NCI-H748 treated with DMSO at 0.1 percent for 48 hours (cell line): ENCODE measurements around the gene TMEM203.
"Not testable (repeated sequence)": the region's sequence is repeated elsewhere in the genome, so short reads cannot be mapped to it uniquely, and the experiment has no call there.

Experiments
- DNase-seq: peaks from one replicate; lab custom pipeline; 2025; lab: John Stamatoyannopoulos, UW

The TMEM203 gene, protein sequence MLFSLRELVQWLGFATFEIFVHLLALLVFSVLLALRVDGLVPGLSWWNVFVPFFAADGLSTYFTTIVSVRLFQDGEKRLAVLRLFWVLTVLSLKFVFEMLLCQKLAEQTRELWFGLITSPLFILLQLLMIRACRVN

DNA sequence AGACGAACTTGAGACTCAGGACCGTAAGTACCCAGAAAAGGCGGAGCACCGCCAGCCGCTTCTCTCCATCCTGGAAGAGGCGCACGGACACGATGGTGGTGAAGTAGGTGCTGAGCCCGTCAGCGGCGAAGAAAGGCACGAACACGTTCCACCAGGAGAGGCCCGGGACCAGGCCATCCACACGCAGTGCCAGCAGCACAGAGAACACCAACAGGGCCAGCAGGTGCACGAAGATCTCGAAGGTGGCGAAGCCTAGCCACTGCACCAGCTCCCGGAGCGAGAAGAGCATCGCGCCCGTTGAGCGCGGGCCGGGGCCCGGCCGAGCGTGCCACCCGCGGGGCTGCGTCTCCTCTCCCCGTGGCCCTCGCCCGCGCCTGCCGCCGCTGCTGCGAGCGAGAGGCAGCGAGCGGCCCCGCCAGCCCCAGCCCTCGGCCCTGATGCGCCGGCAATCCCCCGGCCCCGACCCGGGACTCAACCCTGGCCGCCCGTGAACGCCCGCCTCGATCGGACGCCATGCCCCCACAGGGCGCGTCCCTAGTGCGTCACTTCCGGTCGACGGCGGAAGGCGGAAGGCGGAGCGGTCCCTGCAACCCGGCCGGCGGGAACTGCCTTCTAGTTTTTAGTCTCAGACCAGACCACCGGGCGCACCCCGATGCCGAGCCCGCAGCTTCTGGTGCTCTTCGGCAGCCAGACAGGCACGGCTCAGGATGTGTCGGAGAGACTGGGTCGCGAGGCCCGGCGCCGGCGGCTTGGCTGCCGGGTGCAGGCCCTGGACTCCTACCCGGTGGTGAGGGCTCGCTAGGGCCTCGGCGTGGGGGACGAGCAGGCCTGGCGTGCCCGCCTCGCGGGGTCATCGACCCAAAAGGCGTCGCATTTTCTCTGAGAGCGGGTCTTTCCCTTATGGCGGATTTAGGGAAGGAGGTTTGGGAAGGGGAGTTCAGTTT is at the start of gene TMEM203, which contains the start of gene NDOR1:
Gene TMEM203 (minus strand): TSS at position 523 of the 944 bp plus-strand sequence. CDS start 234 bp downstream, at position 289.
Gene NDOR1 (plus strand): TSS at position 575 of the 944 bp plus-strand sequence. CDS start 78 bp downstream, at position 653.
- peak; percentile 44 for DNase-seq

DNA sequence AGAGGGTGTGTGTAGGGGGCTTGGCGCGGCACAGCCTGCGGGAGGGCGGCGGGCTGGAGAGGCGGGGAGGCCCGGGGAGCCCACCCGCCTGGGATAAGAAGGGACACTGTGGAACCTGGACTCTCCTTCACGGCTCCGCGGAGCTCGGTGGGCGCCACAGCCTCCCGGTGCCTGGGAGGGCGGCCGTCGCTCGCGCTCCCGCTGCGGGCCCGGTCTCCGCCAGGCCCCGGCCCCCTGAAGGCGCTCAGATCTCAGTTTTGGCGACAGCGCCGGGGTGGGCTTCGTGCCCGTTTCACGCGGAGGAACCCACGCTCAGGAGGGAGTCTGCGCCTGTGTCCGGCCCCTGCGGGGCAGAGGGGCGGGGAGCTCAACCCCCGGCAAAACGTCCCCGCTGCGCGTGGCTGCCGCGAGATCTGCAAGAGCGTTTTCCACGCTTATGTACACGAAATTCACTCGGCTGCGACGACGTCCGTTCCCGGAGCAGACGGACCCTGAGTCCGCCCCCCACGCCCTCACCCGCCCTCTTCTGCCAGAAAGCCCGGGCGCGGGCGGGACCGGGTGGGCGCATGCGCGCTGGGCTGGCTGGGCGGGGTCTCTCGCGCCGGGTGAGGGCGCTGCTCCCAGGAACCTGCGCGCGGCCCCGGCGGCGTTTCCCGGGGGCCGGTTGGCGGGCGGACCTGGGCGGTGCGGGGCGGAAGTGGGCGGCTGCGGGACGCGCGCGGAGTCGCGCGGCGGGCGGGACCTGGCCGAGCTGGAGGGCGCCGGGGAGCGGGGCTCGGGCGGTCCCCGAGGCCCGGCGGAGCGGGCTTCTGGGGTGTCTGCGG is 49.4 kb upstream of the TMEM203 start, which contains the start of gene NELFB:
Gene NELFB (plus strand): TSS at position 704 of the 824 bp plus-strand sequence.
- DNase-seq, result peak; percentile 77

DNA sequence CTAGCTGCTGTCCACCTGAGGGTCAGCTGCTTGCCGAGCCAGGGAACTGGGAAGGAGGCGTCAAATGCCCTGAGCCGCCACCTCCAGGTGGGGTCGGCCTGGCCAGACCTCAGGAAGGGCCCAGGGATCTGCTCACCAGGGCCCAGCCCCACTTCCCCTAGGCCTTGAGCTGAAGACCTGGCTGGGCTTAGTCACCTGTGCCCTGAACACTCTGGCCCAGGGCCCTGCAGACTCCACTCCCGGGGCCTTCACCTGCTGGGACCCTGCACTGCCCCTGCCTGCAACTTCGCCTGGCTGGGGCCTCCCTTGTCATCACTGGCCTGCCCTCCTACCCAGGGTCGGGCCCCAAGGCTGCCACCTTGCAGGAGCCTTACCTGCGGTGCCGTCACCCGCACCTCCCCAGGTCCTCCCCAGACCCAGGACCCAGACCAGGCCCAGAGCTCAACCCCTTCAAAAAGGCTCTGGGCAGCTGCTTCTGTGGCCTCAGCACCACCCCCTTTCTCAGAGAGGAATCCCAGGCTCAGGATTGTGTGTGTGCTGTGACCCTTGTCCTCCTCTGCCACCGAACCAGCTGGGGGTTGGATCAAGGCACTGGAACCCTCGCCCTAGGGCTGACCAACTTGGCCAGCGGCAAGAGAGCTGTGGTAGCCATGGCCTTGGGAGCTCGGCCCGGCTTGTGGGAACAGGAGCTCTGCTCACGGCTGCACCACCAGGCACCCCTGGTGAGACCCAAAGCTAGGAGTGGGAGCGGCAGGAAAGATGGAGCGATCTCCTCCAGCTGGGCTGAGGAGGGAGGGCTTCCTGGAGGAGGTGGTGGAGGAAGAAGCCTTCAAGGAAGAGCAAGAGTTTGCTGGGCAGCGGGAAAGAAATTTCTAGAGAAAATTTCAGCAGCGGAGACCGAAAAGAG is 48.5 kb upstream of the TMEM203 start:
- no peak for DNase-seq

DNA sequence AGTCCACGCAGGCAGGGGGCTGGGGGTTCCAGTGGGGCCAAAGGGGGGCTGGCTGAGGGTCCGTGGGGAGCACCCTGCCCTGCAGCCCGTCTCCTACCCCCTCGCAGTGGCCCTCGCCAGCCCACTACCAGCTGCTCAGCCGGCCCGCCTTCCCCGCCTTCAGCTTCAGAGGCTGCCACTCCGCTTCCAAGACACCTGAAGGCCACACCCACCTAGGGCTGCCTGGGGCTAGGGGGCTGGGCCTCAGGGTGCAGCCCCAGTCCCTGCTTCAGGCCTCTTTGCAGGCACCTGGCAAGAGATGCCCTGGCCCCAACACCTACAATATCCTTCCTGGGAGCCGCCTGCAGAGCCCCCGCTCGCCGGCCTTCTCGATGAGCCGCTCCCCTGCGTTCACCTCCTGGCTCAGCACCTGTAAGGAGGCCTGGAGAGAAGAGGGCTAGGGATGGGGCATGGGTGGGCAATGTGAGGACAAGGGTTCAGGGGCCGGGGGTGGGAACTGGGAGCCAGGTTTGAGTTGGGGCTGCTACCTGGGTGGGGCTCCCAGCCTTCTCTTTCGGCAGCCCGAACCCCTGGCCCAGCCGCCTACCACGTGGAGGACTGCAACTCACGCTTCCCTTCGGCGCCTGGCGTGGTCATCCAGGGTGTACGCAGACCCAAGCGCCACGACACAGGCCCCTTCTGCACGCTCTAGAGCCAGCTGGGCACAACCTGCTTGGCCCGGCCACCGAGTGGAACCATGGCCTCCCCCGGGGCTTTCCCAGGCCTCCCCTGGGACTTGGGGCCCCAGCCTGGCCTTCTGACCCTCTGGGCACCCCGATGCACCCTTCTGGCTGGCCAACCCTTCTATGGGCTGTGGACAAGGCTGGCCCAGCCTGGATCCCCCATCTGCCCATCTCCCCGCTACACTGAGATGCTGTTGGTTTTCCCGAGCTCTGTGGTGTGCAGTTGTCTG is 47.4 kb upstream of the TMEM203 start:
- no peak for DNase-seq

DNA sequence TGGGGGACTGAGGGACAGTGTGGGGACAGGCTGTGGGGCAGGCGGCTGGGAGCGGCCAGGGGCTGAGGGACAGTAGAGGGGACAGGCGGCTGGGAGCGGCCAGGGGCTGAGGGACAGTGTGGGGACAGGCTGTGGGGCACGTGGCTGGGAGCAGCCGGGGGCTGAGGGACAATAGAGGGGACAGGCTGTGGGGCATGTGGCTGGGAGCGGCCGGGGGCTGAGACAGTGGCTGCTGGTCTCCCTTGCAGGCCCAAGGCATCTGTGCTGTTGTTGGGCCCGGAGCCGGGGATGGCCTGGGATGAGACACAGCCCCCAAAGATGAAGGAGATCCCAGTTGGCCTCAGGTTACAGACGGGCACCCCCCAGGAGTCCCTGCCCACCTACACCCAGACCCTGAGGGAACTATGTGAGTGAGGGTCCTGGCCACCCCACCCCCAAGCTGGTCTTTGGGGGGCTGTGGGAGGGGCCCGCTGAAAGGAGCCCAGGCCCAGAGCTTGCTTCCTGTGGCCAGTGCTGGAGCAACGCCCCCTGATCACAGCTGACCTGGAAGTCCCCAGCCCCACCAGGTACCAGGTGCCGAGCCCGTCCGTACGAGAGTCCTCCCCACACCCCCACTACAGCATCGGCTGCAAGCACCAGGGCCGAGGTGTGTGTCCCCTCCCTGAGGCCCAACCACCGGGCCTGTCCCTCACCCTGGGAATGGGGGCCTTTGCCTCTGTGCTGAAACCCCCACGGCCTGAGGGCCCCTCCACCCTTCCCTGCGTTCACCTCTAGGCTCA is 46.2 kb upstream of the TMEM203 start:
- no peak for DNase-seq

GRCh38 chr9:137251194-137251461 is 45.7 kb upstream of the TMEM203 start, which contains the start of gene STPG3:
STPG3 (plus strand) TSS chr9:137251286; CDS start chr9:137251287, 1 bp downstream.
- DNase-seq, result no peak

GRCh38 chr9:137250329-137251193 is 45.1 kb upstream of the TMEM203 start:
- no peak for DNase-seq

GRCh38 chr9:137247916-137248175 is 42.4 kb upstream of the TMEM203 start:
- DNase-seq, result no peak

DNA sequence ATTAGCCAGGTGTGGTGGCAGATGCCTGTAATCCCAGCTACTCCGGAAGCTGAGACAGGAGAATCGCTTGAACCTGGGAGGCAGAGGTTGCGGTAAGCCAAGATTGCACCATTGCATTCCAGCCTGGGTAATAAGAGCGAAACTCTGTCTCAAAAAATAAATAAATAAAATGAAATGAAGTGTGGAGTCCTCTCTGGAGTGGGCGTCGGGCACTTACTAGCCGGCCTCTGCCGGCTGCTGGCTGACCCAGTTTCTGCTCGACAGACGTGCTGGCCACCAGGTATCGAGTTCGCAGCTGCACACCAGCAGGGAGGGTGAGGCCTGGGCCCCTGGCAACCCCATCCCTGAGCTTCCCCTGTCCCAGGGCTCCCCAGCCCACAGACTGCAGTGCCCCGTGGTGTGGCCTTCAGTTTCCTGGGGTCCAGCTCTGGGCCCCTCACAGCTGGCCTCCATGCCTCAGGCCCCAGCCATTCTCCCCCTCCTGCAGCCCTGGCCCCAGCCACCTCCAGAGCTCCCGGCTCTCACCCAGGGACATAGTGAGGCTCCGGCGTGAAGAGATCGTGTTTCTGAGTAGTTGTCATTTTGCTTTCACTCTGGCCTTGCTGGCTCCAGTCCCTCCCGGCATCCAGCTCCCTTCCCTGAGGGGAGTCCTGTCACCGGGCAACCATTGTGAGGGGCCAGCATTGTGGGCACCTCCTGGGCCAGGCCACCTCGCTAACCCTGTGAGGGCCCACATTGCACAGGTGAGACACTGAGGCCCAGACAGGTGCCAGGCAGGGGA is 41.9 kb upstream of the TMEM203 start:
- DNase-seq, result no peak

- DNase-seq, result no peak
These were observed 40.3 kb upstream of the TMEM203 start for GRCh38 chr9:137245450-137246421.

DNA sequence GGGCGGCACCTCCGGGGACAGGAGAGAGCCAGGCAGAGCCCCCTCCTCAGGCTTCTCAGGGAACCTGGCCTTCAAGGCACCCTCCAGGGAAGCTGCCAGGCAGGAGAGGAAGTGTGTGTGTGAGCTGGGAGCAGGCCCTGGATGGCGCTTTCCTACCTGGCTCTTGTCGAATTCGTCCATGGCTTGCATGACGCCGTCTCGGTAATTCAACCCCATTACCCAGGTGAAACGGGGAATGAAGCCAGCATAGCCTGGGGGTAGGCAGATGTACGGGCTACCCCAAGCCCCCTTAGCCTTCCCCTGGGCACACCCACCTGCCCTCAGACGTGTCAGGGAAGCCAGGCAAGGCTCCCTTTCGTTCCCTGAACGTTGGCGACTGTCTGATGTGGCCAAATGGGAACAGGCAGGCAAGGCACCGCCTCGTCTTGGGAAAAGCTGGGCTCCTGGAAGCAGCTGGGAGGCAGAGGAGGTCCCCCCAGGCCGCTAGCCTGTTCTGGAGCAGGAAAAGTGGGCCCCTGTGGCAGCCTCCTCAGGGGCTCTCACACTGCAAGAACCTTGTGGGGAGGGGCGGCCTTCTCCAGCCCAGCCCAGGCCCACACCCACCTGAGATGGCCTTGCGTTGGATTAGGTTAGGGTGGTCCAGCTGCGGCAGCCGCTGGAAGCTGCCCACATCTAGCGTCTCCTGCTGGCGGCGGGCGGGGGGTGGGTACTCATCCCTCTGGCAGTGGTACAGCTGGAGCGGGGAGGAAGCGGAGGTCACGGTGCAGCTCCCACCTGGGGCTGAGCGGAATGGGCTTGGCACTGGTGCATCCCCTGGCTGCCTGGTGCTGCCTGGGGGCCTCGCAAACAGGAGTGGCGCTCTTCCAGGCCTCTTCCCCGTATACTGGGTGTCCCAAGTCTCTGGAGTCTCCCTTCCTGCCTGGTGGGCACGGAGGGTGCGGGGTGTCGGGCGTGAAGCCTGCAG is 39.3 kb upstream of the TMEM203 start:
- no peak for DNase-seq

GRCh38 chr9:137243626-137244485 is 38.4 kb upstream of the TMEM203 start:
- DNase-seq, result no peak

GRCh38 chr9:137243266-137243625 is 37.8 kb upstream of the TMEM203 start:
- not testable (repeated sequence) for DNase-seq
